SK-N-SH (cell line): ENCODE measurements around the gene PTCRA. TPM values are rescaled to one million over a fixed set of nuclear protein-coding genes. Genes with fewer than 3 reads are reported as not detected.

Experiments used
- CTCF ChIA-PET: fragments of 300-600, 350-600 bp; formaldehyde crosslinking; extraction: SDS; loops from one replicate; lab custom pipeline; 2021; lab: Yijun Ruan, JAX
- POLR2A ChIA-PET: fragments of 350-600 bp; sonication (Branson Sonifier 250); formaldehyde crosslinking; extraction: SDS; loops from one replicate; lab custom pipeline; 2020; ENCODE audit warnings: antibody characterized with exemption, inconsistent platforms; lab: Yijun Ruan, JAX
- DNase-seq: peaks from one replicate; pipeline ENCODE4 v3.0.0; 2012
- H2AFZ ChIP-seq: fragments of 200-600 bp; sonication (generic); 2 replicates; pipeline ENCODE4 v1.8.1; 2016; ENCODE audit warnings: antibody characterized with exemption, mild to moderate bottlenecking, low read depth
- H3F3A ChIP-seq: fragments of 200-600 bp; sonication (generic); replicated peaks from 2 replicates; pipeline ENCODE3; 2016; ENCODE audit warnings: antibody characterized with exemption, mild to moderate bottlenecking; ENCODE audit not compliant: insufficient read depth
- H3K27ac ChIP-seq, 2 experiments: fragments of 200-500 bp in 1 of 2; fragments of 200-600 bp in 1 of 2; sonication (Bioruptor generic) in 1 of 2; sonication (generic), shearing (Covaris generic) in 1 of 2; 2 replicates each; pipeline versions ENCODE4 v1.5.1 to v1.6.1; 2014 to 2016; ENCODE audit warnings: low read depth in 2 of 2, inconsistent platforms in 1 of 2, low read length in 1 of 2, mild to moderate bottlenecking in 1 of 2, mixed read lengths in 1 of 2
- H3K27me3 ChIP-seq: fragments of 200-600 bp; sonication (generic), shearing (Covaris generic); 2 replicates; pipeline ENCODE4 v1.6.1; 2016; ENCODE audit warnings: mixed run types; ENCODE audit not compliant: insufficient read depth
- H3K36me3 ChIP-seq, 2 experiments: fragments of 200-500 bp in 1 of 2; fragments of 200-600 bp in 1 of 2; sonication (Bioruptor generic) in 1 of 2; sonication (generic) in 1 of 2; replicated peaks in 1 of 2; 2 replicates each; pipeline versions ENCODE3 to v1.5.1; 2014 to 2016; ENCODE audit warnings: low read length in 1 of 2, mild to moderate bottlenecking in 1 of 2; ENCODE audit not compliant: insufficient read depth in 2 of 2, control insufficient read depth in 1 of 2
- H3K4me1 ChIP-seq, 2 experiments: fragments of 200-500 bp in 1 of 2; fragments of 200-600 bp in 1 of 2; sonication (Bioruptor generic) in 1 of 2; sonication (generic), shearing (Covaris generic) in 1 of 2; 2 replicates each; pipeline versions ENCODE4 v1.5.1 to v1.6.1; 2014 to 2016; ENCODE audit warnings: low read depth in 1 of 2, low read length in 1 of 2, mixed run types in 1 of 2; ENCODE audit not compliant: insufficient read depth in 2 of 2, control insufficient read depth in 1 of 2
- H3K4me2 ChIP-seq: fragments of 200-600 bp; sonication (generic), shearing (Covaris generic); 2 replicates; pipeline ENCODE4 v1.6.1; 2017; ENCODE audit warnings: mixed run types
- H3K4me3 ChIP-seq, 2 experiments: fragments of 200-500 bp in 1 of 2; fragments of 200-600 bp in 1 of 2; sonication (Bioruptor generic) in 1 of 2; sonication (generic), shearing (Covaris generic) in 1 of 2; 2 replicates each; pipeline versions ENCODE4 v1.5.1 to v1.8.1; 2014 to 2016; ENCODE audit warnings: low read depth in 2 of 2, inconsistent platforms in 1 of 2, low read length in 1 of 2, mild to moderate bottlenecking in 1 of 2, mixed read lengths in 1 of 2, moderate library complexity in 1 of 2
- H3K79me2 ChIP-seq: fragments of 200-600 bp; sonication (generic); 2 replicates; pipeline ENCODE4 v1.8.1; 2017; ENCODE audit warnings: mild to moderate bottlenecking; ENCODE audit not compliant: insufficient read depth
- H3K9ac ChIP-seq: fragments of 200-600 bp; sonication (generic); 2 replicates; pipeline ENCODE4 v1.6.1; 2017; ENCODE audit warnings: mixed run types
- H3K9me2 ChIP-seq: fragments of 200-600 bp; sonication (generic); 2 replicates; pipeline ENCODE4 v1.6.1; 2017; ENCODE audit warnings: mixed run types
- H3K9me3 ChIP-seq: fragments of 200-600 bp; sonication (generic); 2 replicates; pipeline ENCODE4 v1.6.1; 2017; ENCODE audit warnings: mixed run types, mild to moderate bottlenecking, moderate library complexity
- H4K20me1 ChIP-seq: fragments of 200-600 bp; sonication (generic); 2 replicates; pipeline ENCODE4 v1.6.1; 2017; ENCODE audit warnings: mild to moderate bottlenecking, mixed run types; ENCODE audit not compliant: insufficient read depth
- CHD2 ChIP-seq: fragments of 150-350 bp; IDR thresholded peaks from 2 replicates; pipeline ENCODE4 v1.6.1; 2018; ENCODE audit warnings: low read length; ENCODE audit not compliant: partially characterized antibody
- CTCF ChIP-seq: fragments of 200-600 bp; sonication (generic); IDR thresholded peaks from 2 replicates; pipeline ENCODE4 v1.6.1; 2017; ENCODE audit warnings: antibody characterized with exemption, mild to moderate bottlenecking, moderate library complexity
- GABPA ChIP-seq: IDR thresholded peaks from 2 replicates; pipeline ENCODE4 v1.4.0; 2012; ENCODE audit warnings: low read depth, mild to moderate bottlenecking
- MXI1 ChIP-seq: IDR thresholded peaks from 2 replicates; pipeline ENCODE4 v1.6.1; 2012; ENCODE audit warnings: mild to moderate bottlenecking, low read depth, low read length, improper control_type of control experiment
- RAD21 ChIP-seq: IDR thresholded peaks from 2 replicates; pipeline ENCODE4 v1.6.1; 2012; ENCODE audit warnings: mild to moderate bottlenecking, low read length
- RCOR1 ChIP-seq: fragments of 150-350 bp; IDR thresholded peaks from 2 replicates; pipeline ENCODE4 v1.6.1; 2017; ENCODE audit warnings: antibody characterized with exemption, low read length
- RFX5 ChIP-seq: IDR thresholded peaks from 2 replicates; pipeline ENCODE4 v1.6.1; 2012; ENCODE audit warnings: mild to moderate bottlenecking, improper control_type of control experiment, low read length
- RXRA ChIP-seq: IDR thresholded peaks from 2 replicates; pipeline ENCODE4 v1.4.0; 2012; ENCODE audit warnings: low read depth, mild to moderate bottlenecking, borderline replicate concordance
- SIN3A ChIP-seq: IDR thresholded peaks from 2 replicates; pipeline ENCODE4 v1.6.1; 2012; ENCODE audit warnings: low read depth, mild to moderate bottlenecking, low read length, moderate library complexity, borderline replicate concordance
- SMC3 ChIP-seq: IDR thresholded peaks from 2 replicates; pipeline ENCODE4 v1.6.1; 2012; ENCODE audit warnings: low read depth, low read length, improper control_type of control experiment
- TCF12 ChIP-seq: IDR thresholded peaks from 2 replicates; pipeline ENCODE4 v1.4.0; 2012
- TEAD4 ChIP-seq: IDR thresholded peaks from 2 replicates; pipeline ENCODE4 v1.4.0; 2012; ENCODE audit warnings: mild to moderate bottlenecking, borderline replicate concordance; ENCODE audit not compliant: insufficient read depth
- ZBTB33 ChIP-seq: IDR thresholded peaks from 2 replicates; pipeline ENCODE4 v1.4.0; 2012; ENCODE audit warnings: low read depth, borderline replicate concordance
- WGBS: methylation state at CpG from one replicate; pipeline ENCODE4 v1.1.6; 2017; ENCODE audit warnings: low lambda C conversion rate; 5-methylcytosine and 5-hydroxymethylcytosine counted together
- polyA plus RNA-seq, 3 experiments: library from polyadenylated mRNA; depleted of rRNA; stranded (reverse); fragments of >200 nt; gene quantifications; 2 replicates each; pipeline ENCODE4 v1.2.3, GENCODE V29; 2012

The PTCRA gene
- polyA plus RNA-seq, 1 of the 3 experiments (the other 2 are of a cell fraction): not detected

- TF ChIP-seq ZBTB33: no peak
- TF ChIP-seq, all 33 proteins: peak for 0
Observed at GRCh38 chr6:42959917-42960242, 44.0 kb downstream of the PTCRA start (continued).

- 58% methylated on average over 23 of the region's 62 CpGs for WGBS
- peak; percentile 84 for DNase-seq
- no peaks in the 10 kb centered on the region for H4K20me1 ChIP-seq
- no peak within 1 kb of the TSS for H3K27ac ChIP-seq
- H3K9me2 ChIP-seq: no peaks in the 10 kb centered on the region
- ChIA-PET POLR2A (interaction anchor here (1.0 to 1.5 kb wide), 3 partner anchors 14 to 31 kb away, joined by 3 to 5 read pairs (median 4); partner anchors contain the start of genes CNPY3 and PEX6), CTCF (interaction anchor here (1.1 to 1.2 kb wide), 2 partner anchors 75 to 170 kb away, joined by 3 read pairs; no protein-coding TSS in a partner anchor)
- H3K9me3 ChIP-seq: no peaks in the 10 kb centered on the region
- no peak within 1 kb of the TSS for H2AFZ ChIP-seq
- no peaks in the 10 kb centered on the region for H3K27me3 ChIP-seq
- no peaks in the 10 kb centered on the region for H3F3A ChIP-seq
- H3K4me1 ChIP-seq: peaks cover 0 to 7% of the 10 kb centered on the region in 2 experiments; a peak in 1 of 4 replicates
- H3K4me3 ChIP-seq: peak within 1 kb of the TSS in 1 of 2 experiments; percentile 34; a peak in 2 of 4 replicates
- no peak within 1 kb of the TSS; the same call in 1 of the 2 replicates for H3K4me2 ChIP-seq
- H3K9ac ChIP-seq: no peak within 1 kb of the TSS
- peaks cover 0 to 15% of the 10 kb centered on the region in 2 experiments for H3K36me3 ChIP-seq
- TF ChIP-seq CTCF (no peak), MXI1 (no peak), RCOR1 (no peak), RFX5 (no peak), SIN3A (no peak), TCF12 (no peak), SMC3 (no peak), RAD21 (no peak), GABPA (no peak), CHD2 (no peak), RXRA (no peak), TEAD4 (no peak)
- no peaks in the 10 kb centered on the region for H3K79me2 ChIP-seq
Observed at GRCh38 chr6:42960243-42961019, 44.6 kb downstream of the PTCRA start, which contains the start of gene GNMT. TSS of gene GNMT (plus strand) at chr6:42960754. CDS start at chr6:42960768, 14 bp downstream.
